ENCODE measurements around the gene RARB.

Gene RARB

GRCh38 chr3:25448750-25449692 is 21.0 kb downstream of the RARB start:
- peak in 1 of 2 experiments; percentile 22 for DNase-seq

GRCh38 chr3:25449857-25450256 is 21.8 kb downstream of the RARB start:
- DNase-seq = no peak

- no peak for DNase-seq
These were observed 24.1 kb downstream of the RARB start for GRCh38 chr3:25452192-25452591.

- DNase-seq = no peak
These were observed 24.7 kb downstream of the RARB start for GRCh38 chr3:25452740-25453139.

GRCh38 chr3:25453619-25454004 is 25.5 kb downstream of the RARB start:
- DNase-seq = no peak

- no peak for DNase-seq
These were observed 26.2 kb downstream of the RARB start for GRCh38 chr3:25454005-25454927.

- no peak for DNase-seq
These were observed 27.5 kb downstream of the RARB start for GRCh38 chr3:25455441-25456132.

GRCh38 chr3:25456723-25457670 is 28.9 kb downstream of the RARB start:
- no peak for DNase-seq

GRCh38 chr3:25457671-25458419 is 29.8 kb downstream of the RARB start:
- DNase-seq = no peak

GRCh38 chr3:25458420-25458814 is 30.4 kb downstream of the RARB start:
- DNase-seq = no peak

GRCh38 chr3:25460751-25461150 is 32.7 kb downstream of the RARB start:
- no peak for DNase-seq

GRCh38 chr3:25461946-25462345 is 33.9 kb downstream of the RARB start:
- no peak for DNase-seq

GRCh38 chr3:25462495-25462894 is 34.4 kb downstream of the RARB start:
- no peak for DNase-seq

- no peak for DNase-seq
These were observed 35.9 kb downstream of the RARB start for GRCh38 chr3:25463836-25464418.

GRCh38 chr3:25465266-25465860 is 37.3 kb downstream of the RARB start:
- DNase-seq = no peak

- DNase-seq = no peak
These were observed 40.8 kb downstream of the RARB start for GRCh38 chr3:25468866-25469319.

- no peak for DNase-seq
These were observed 41.5 kb downstream of the RARB start for GRCh38 chr3:25469558-25469957.

- no peak for DNase-seq
These were observed 43.2 kb downstream of the RARB start for GRCh38 chr3:25471081-25471768.

GRCh38 chr3:25472153-25472552 is 44.1 kb downstream of the RARB start:
- no peak for DNase-seq

- DNase-seq = no peak
These were observed 44.7 kb downstream of the RARB start for GRCh38 chr3:25472731-25473130.
